ENCODE data around the gene KRT2.

KRT2 gene

DNA sequence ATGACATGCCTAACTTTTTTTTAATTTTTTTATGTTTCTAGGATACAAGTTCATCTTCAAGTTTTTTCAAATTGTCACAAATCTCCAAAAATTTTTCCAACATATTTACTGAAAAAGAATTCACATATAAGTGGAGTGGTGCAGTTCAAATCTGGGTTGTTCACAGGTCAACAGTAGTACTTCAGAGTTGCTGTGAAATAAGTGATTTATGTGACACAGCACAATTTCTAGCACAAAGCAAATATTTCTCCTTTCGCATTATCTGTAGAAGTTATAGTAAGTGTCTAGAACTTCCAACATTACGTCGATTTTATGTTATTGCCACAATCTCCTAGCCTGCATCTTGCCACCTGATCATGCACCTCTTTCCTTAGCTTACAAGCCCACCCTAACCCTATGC is 9.7 kb upstream of the KRT2 start:
- DNase-seq (ENCODE audit: low read depth) = no peak
- TF ChIP-seq, protein P1, sequence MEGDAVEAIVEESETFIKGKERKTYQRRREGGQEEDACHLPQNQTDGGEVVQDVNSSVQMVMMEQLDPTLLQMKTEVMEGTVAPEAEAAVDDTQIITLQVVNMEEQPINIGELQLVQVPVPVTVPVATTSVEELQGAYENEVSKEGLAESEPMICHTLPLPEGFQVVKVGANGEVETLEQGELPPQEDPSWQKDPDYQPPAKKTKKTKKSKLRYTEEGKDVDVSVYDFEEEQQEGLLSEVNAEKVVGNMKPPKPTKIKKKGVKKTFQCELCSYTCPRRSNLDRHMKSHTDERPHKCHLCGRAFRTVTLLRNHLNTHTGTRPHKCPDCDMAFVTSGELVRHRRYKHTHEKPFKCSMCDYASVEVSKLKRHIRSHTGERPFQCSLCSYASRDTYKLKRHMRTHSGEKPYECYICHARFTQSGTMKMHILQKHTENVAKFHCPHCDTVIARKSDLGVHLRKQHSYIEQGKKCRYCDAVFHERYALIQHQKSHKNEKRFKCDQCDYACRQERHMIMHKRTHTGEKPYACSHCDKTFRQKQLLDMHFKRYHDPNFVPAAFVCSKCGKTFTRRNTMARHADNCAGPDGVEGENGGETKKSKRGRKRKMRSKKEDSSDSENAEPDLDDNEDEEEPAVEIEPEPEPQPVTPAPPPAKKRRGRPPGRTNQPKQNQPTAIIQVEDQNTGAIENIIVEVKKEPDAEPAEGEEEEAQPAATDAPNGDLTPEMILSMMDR (IDR thresholded peaks at IDR 0.05; ENCODE audit: insufficient read depth, low read depth, low read length, missing control alignments) = no peak
- H3K4me3 ChIP-seq (ENCODE audit: low read length) = no peak overlapping the region

DNA sequence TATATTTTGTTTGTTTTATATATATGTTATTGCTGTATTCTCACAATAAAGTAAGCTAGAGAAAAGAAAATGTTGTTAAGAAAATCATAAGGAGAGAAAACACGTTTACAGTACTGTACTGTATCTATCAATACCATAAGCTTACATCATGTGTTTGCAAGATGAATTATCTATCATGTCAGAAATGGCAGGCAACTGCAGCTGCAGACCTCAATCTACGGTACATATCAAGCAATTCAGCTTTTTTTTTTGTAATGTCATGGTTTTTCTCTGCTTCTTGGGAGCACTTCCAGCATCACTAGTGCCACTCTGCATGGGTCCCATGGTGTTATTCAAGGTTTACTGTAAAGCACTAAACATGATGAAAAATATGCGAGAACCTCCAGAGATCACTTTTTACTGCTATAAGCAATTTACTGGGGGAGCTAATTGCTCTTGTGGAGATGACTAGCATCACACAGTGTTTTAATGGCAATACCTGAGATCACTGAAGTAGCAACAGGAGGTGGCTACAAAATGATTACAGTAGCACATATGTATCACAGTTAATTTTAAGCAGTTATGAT is 9.0 kb upstream of the KRT2 start:
- TF ChIP-seq, protein P1 (IDR thresholded peaks at IDR 0.05; ENCODE audit: insufficient read depth, low read depth, low read length, missing control alignments) = no peak
- DNase-seq (ENCODE audit: low read depth) = no peak
- H3K4me3 ChIP-seq (ENCODE audit: low read length) = no peak overlapping the region

DNA sequence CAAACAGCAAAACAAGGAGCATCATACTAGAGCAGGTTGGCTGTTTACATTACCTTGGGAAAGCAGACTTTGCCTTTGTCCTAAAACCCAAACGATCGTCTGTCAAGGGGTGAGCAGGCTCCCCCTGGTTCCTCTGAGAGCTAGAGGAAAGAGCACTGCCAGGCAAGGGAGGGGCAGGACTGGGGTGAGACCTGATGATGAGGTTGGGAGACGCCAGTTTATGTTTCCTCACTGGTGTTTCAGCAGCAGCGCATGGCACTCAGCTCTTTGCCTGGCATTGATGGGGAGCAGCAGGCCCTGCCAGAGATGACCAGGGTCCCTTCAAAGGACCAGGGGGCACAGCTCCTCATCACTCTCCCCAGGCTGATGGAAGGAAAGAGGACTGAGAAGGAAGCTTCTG is 7.9 kb upstream of the KRT2 start:
- H3K4me3 ChIP-seq (ENCODE audit: low read length) = no peak overlapping the region
- TF ChIP-seq, protein P1 (IDR thresholded peaks at IDR 0.05; ENCODE audit: insufficient read depth, low read depth, low read length, missing control alignments) = no peak
- DNase-seq (ENCODE audit: low read depth) = no peak

DNA sequence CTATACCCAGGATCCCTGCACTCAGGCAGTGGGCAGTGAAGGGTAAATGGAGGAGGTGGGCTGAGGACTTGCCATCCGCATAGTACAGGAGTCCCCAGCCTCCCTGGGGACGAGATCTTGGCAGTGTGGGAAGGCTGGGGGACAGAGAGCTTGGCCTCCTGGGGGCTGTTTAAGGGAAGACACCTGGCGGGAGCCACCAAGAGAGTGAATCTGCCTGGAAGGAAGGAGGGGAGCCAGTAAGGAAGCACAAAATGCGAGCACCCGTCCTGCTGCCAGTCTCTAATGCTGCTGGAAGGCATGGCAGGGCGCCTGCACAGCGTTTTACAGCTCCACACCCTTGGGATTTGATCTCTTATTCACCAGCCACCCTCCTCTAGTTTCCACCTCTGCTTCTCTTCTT is 7.4 kb upstream of the KRT2 start:
- no peak overlapping the region for H3K4me3 ChIP-seq (ENCODE audit: low read length)
- DNase-seq (ENCODE audit: low read depth) = no peak
- TF ChIP-seq, protein P1 (IDR thresholded peaks at IDR 0.05; ENCODE audit: insufficient read depth, low read depth, low read length, missing control alignments) = no peak

DNA sequence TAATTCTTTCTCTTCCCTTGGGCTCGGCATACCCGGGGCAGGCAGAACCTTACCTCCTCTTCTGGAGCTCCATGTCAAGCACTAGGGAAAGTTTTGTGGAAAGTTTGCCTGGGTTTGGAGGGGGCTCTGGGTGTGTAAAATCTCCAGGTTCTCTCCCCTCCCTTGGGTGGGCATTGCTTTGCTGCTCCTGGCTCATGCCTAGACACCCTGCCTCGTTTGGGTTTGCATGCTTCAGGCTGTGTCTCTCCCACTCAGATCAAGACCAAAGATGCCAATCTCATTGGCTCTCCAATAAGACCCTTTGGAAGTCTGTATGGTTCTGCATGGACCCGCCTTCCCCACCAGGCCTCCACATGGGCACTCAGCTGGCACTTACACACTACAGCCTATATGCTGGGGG is 6.2 kb upstream of the KRT2 start:
- TF ChIP-seq, protein P1 (IDR thresholded peaks at IDR 0.05; ENCODE audit: insufficient read depth, low read depth, low read length, missing control alignments) = no peak
- no peak overlapping the region for H3K4me3 ChIP-seq (ENCODE audit: low read length)
- DNase-seq (ENCODE audit: low read depth) = no peak

DNA sequence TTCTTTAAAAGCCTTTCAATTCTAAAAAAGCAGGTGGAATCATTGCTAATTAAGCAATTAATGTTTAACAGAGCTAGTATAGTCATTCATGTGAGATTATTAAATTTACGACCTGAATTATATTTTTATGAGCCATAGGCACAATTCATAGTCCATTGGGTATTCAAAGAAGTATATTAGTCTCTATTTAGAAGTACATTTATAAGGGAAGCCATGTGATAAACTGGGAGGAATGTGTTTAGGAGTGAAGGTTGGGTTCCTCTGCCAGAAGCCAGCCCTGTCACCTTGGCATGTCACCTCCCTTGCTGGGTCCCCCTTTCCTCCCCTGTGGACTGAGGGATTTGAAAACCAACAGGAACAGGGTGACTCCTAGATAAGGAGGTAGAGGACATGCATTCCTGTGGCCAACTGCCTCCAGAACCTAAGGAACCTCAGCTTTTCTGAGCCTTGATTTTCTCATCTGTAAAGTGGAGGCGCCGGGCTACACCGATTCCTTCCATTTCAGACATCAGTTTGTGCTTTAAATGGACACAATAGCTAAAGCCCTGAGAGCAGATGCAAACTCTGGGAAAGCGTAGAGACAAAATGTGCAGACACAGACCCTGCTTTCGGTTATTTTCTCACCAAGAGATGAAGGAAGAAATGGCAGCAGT is 5.4 kb upstream of the KRT2 start:
- no peak for DNase-seq (ENCODE audit: low read depth)
- no peak overlapping the region for H3K4me3 ChIP-seq (ENCODE audit: low read length)
- TF ChIP-seq, protein P1 (IDR thresholded peaks at IDR 0.05; ENCODE audit: insufficient read depth, low read depth, low read length, missing control alignments) = no peak

DNA sequence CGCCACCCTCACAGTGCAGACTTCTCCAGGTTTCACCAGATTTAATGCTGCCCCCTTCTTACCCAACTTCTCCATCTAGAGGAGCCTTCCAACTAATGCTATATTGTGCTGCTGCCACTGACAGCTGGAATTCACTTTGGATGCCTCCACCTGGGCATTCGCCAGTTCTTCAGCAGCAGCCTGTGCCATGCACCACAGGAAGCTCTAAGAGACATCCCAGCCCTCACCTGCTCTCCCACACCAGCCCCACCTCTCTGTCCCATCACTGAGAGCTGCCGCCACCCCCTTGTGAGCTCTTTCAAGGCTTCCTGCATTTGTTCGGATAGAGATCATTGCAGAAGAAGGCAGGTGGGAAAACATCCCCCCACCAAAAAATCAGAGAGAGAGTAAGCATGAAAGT is 4.6 kb upstream of the KRT2 start:
- no peak for DNase-seq (ENCODE audit: low read depth)
- H3K4me3 ChIP-seq (ENCODE audit: low read length) = no peak overlapping the region
- TF ChIP-seq, protein P1 (IDR thresholded peaks at IDR 0.05; ENCODE audit: insufficient read depth, low read depth, low read length, missing control alignments) = no peak

Data from epithelial cell of esophagus (primary cell).